Tibial nerve (tissue), 4 donors: ENCODE measurements around the gene DPEP2. TPM values are rescaled to one million over a fixed set of nuclear protein-coding genes. Genes with fewer than 3 reads are reported as not detected.

Source experiments
- DNase-seq, 2 donors: peaks; one replicate each; pipeline ENCODE4 v3.0.0-alpha.2; 2019; ENCODE audit warnings: low spot score in 2 of 2
- H3K27ac ChIP-seq, 4 donors: fragments of 200-600 bp; sonication (generic) in 3 of 4; one replicate each; pipeline ENCODE4 v1.5.1; 2017 to 2019; ENCODE audit warnings: mild to moderate bottlenecking in 1 of 4
- H3K27me3 ChIP-seq, 2 donors: fragments of 200-600 bp; sonication (generic) in 1 of 2; one replicate each; pipeline versions ENCODE4 v1.5.1 to v1.6.0; 2017 to 2019
- H3K36me3 ChIP-seq, 3 donors: fragments of 200-600 bp; sonication (generic); one replicate each; pipeline ENCODE4 v1.5.1; 2018 to 2019
- H3K4me1 ChIP-seq, 4 donors: fragments of 200-600 bp; sonication (generic) in 3 of 4; one replicate each; pipeline ENCODE4 v1.5.1; 2017 to 2019
- H3K4me3 ChIP-seq, 4 donors: fragments of 200-600 bp; sonication (generic) in 3 of 4; one replicate each; pipeline ENCODE4 v1.5.1; 2017 to 2019; ENCODE audit warnings: mild to moderate bottlenecking in 1 of 4, moderate library complexity in 1 of 4
- H3K9me3 ChIP-seq, 4 donors: fragments of 200-600 bp; sonication (generic) in 3 of 4; one replicate each; pipeline ENCODE4 v1.5.1; 2017 to 2019
- EP300 ChIP-seq, 2 donors: sonication (generic); formaldehyde crosslinking; IDR thresholded peaks; one replicate each; pipeline ENCODE4 v1.6.1; 2017; ENCODE audit warnings: antibody characterized with exemption in 2 of 2, mild to moderate bottlenecking in 1 of 2
- POLR2A ChIP-seq, 2 donors: fragments of 450-650 bp; IDR thresholded peaks; one replicate each; pipeline ENCODE4 v1.6.1; 2017; ENCODE audit warnings: antibody characterized with exemption in 2 of 2, mild to moderate bottlenecking in 2 of 2, moderate library complexity in 2 of 2
- WGBS, 2 donors: methylation state at CpG; one replicate each; pipeline ENCODE4 v1.1.5; 2018; 5-methylcytosine and 5-hydroxymethylcytosine counted together
- total RNA-seq, 4 donors: library from RNA; depleted of rRNA; stranded (reverse); fragments of >200 nt; gene quantifications; one replicate each; pipeline ENCODE4 v1.1.0, GENCODE V29; 2016
- TF ChIP-seq, protein P1 (sequence below), 5 experiments: fragments of 200-600 bp in 3 of 5; fragments of 450-650 bp in 2 of 5; sonication (generic) in 3 of 5; IDR thresholded peaks; one replicate each; pipeline ENCODE4 v1.5.1; 2016 to 2019; ENCODE audit warnings: antibody characterized with exemption in 5 of 5, mild to moderate bottlenecking in 3 of 5, moderate library complexity in 2 of 5

The DPEP2 gene
- total RNA-seq, 4 donors from 2014 or later: 1.0 to 12.6 (median 3.8) TPM

DNA sequence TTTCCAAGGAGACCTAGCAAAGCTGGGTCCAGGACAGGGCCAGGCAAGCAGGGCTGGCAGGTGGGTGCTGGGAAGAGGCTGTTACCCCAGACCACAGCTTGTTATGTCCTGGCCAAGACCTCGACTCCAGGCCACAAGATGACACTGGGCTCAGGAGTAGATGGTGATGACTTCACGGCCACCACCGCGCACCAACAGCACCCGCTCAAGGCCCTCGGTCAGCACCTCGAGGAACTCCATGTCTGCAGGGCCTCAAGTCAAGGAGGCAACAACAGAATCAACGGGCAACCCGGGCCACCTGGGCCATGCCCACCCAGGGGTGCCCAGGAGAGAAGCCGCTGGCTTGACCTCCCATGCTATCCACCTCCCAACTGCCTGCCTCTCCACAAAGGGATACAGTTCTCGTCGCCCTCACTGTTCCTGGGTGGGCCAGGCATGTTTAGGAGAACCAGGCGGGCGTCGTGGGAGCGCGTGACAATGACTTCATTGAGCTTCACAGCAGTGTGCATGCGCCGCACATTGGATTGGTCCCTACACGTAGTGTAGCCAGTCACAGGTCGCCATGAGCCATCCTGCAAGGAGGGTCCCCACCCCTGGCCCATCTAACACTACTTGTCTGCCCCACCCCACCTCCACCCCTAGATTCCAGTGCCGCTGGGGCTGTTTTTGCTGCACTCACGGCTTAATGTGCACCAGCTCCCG, 54.4 kb downstream of the DPEP2 start:
- no peaks in the 10 kb centered on the region for H3K9me3 ChIP-seq
- WGBS, 2 donors: 74 to 75% methylated on average over 21 to 23 of the region's 24 CpGs
- peak in 1 of 2 donors; percentile 13 for TF ChIP-seq POLR2A (IDR thresholded peaks at IDR 0.05)
- TF ChIP-seq, protein P1, sequence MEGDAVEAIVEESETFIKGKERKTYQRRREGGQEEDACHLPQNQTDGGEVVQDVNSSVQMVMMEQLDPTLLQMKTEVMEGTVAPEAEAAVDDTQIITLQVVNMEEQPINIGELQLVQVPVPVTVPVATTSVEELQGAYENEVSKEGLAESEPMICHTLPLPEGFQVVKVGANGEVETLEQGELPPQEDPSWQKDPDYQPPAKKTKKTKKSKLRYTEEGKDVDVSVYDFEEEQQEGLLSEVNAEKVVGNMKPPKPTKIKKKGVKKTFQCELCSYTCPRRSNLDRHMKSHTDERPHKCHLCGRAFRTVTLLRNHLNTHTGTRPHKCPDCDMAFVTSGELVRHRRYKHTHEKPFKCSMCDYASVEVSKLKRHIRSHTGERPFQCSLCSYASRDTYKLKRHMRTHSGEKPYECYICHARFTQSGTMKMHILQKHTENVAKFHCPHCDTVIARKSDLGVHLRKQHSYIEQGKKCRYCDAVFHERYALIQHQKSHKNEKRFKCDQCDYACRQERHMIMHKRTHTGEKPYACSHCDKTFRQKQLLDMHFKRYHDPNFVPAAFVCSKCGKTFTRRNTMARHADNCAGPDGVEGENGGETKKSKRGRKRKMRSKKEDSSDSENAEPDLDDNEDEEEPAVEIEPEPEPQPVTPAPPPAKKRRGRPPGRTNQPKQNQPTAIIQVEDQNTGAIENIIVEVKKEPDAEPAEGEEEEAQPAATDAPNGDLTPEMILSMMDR (IDR thresholded peaks at IDR 0.05): no peak
- no peak overlapping the region for H3K4me3 ChIP-seq
- no peak for DNase-seq
- H3K27me3 ChIP-seq: no peaks in the 10 kb centered on the region
- peaks cover 9 to 88% (median 17%) of the 10 kb centered on the region in 3 donors for H3K36me3 ChIP-seq
- H3K27ac ChIP-seq: peak overlapping the region; percentile 73 to 90 (median 80)
- peaks cover 0 to 76% (median 30%) of the 10 kb centered on the region in 4 donors for H3K4me1 ChIP-seq

DNA sequence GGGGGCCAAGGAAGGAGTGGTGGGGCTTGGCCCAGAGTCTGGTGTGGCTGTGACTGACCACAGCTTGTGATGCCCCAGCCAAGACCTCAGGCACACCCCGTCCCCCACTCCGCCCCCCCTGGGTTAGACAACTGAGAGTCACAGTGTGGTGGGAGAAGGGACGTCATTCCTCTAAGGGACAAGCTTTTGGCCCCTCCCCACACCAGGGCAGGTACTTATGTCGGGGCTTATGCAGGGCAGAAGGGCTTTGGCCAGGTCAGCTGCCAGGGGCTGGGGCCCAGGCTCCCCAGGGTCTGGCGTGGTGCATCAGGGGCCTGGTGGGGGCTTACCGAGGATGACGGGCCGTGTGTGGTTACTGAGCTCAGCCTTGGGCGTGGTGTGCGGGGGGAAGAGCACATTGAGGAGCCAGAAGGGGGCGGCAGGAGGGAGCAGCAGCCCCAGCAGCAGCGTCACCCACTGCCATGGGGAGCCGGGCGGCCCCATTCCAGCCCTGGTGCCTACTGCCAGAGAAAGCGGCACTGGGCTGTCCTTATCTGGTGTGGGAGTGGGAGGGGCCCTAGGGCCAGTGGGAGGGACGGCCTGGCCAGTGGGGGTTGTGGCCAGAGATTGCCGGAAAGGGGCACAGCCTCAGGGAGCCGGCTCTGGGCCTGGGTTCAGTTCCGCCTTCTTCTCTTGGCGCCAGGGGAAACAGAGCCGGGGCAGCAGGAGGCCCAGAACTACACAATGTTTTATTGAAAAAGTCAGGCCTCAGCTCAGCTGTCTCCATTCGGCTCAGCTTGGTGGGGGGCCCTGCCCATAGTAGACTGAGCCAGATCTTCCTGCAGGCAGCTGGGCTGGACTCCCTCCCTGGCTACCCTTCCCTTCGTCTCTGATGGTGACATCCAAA, 55.4 kb downstream of the DPEP2 start, which contains the start of gene LCAT:
LCAT (minus strand) TSS at position 502 of the 886 bp plus-strand sequence; CDS start at position 483, 19 bp downstream.
- Histone ChIP-seq H3K4me3 (no peak within 1 kb of the TSS), H3K4me1 (peaks cover 0 to 80% (median 30%) of the 10 kb centered on the region in 4 donors), H3K27me3 (no peaks in the 10 kb centered on the region), H3K9me3 (no peaks in the 10 kb centered on the region), H3K27ac (peak within 1 kb of the TSS; percentile 73 to 90 (median 80)), H3K36me3 (peaks cover 4 to 85% (median 14%) of the 10 kb centered on the region in 3 donors)
- DNase-seq: peak; percentile 56 to 64
- WGBS, 2 donors: 16 to 40% methylated on average over 10 to 22 of the region's 23 CpGs
- TF ChIP-seq EP300 (IDR thresholded peaks at IDR 0.05) (peak; percentile 30 to 80), POLR2A (IDR thresholded peaks at IDR 0.05) (peak in 1 of 2 donors; percentile 63)
- TF ChIP-seq, protein P1 (IDR thresholded peaks at IDR 0.05): no peak

DNA sequence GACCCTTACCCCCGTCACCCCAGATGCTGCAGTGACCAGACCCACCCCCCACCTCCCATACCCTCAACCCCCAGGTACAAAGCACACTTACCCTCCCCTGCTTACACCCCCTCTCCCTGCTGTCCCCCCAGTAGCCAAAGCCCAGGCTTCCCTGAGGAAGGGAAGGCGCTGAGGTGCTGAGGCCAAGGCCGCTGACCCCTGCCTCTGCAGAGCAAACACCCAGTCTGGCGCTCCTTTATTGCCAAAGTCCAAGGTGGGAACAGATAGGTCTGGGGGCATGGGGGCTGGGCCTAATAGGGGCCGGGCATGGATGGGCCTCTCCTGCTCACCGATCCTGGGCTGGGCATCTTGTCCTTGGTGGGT, 56.0 kb downstream of the DPEP2 start:
- TF ChIP-seq, protein P1 (IDR thresholded peaks at IDR 0.05): no peak
- TF ChIP-seq EP300 (IDR thresholded peaks at IDR 0.05) (no peak), POLR2A (IDR thresholded peaks at IDR 0.05) (no peak)
- DNase-seq: no peak
- Histone ChIP-seq H3K9me3 (no peaks in the 10 kb centered on the region), H3K4me3 (no peak overlapping the region), H3K36me3 (peaks cover 4 to 79% (median 14%) of the 10 kb centered on the region in 3 donors), H3K27ac (peak overlapping the region; percentile 73 to 90 (median 80)), H3K4me1 (peaks cover 0 to 75% (median 30%) of the 10 kb centered on the region in 4 donors), H3K27me3 (no peaks in the 10 kb centered on the region)
- WGBS, 2 donors: 62 to 75% methylated on average over 6 of the region's 6 CpGs

DNA sequence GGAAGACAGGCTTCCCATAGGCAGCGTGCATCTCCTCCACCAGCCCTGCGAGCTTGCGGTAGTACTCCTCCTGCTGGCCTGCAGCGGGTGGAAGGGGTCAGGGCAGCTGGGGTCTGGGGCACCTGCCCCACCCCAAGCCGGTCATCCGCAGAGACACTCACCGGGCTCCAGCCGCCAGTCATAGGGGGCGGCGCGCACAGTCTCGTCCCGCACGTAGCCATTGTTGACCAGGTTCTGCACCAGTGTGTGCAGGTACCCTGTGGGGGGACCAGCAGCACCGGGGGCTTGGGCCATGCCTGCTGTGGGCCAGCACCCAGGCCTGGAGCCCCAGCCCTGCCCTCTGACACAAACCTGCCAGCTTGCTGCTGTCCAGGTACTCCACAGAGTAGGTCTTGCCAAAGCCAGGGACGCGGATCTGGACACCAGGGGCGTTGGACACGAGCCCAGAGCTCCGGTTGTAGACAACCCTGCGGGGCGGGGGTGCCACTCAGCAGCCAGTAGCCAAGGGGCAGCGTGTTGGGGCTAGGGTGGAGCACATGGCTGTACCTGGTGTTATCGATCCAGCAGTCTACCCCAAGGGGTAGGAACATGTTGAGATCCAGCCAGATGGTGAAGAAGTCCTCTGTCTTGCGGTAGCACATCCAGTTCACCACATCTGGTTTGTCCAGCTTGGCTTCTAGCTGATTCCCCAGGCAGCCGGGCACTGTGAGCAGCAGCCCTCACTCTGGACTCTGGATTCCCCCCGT, 56.6 kb downstream of the DPEP2 start:
- Histone ChIP-seq H3K27me3 (no peaks in the 10 kb centered on the region), H3K9me3 (no peaks in the 10 kb centered on the region), H3K4me3 (no peak overlapping the region), H3K27ac (peak overlapping the region; percentile 73 to 90 (median 80)), H3K4me1 (peaks cover 0 to 71% (median 30%) of the 10 kb centered on the region in 4 donors), H3K36me3 (peaks cover 4 to 74% (median 14%) of the 10 kb centered on the region in 3 donors)
- DNase-seq: no peak
- TF ChIP-seq EP300 (IDR thresholded peaks at IDR 0.05): no peak
- no peak for TF ChIP-seq POLR2A (IDR thresholded peaks at IDR 0.05)
- WGBS, 2 donors: 75 to 83% methylated on average over 7 to 20 of the region's 27 CpGs

DNA sequence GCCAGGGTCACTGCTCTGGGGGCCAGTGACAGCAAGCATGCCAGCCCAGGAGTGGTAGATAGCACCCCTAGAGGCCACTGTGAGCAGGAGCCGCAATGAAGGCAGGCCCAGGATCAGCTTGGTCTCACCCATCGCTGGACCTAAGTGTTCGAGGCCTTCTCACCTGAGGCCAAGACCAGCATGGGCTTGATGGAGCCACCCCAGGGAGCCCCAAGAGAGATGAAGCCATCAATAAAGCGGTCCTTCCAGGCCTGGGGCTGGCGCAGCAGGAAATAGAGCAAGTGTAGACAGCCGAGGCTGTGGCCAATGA, 57.1 kb downstream of the DPEP2 start:
- peaks cover 4 to 68% (median 10%) of the 10 kb centered on the region in 3 donors for H3K36me3 ChIP-seq
- no peak for TF ChIP-seq EP300 (IDR thresholded peaks at IDR 0.05)
- TF ChIP-seq, protein P1 (IDR thresholded peaks at IDR 0.05): peak; percentile 39 to 70 (median 60)
- 75 to 89% methylated on average over 4 to 5 of the region's 6 CpGs for WGBS, 2 donors
- H3K27me3 ChIP-seq: no peaks in the 10 kb centered on the region
- H3K9me3 ChIP-seq: no peaks in the 10 kb centered on the region
- H3K4me3 ChIP-seq: no peak overlapping the region
- H3K27ac ChIP-seq: peak overlapping the region in 3 of 4 donors; percentile 73 to 90 (median 84)
- DNase-seq: no peak
- H3K4me1 ChIP-seq: peaks cover 0 to 71% (median 35%) of the 10 kb centered on the region in 4 donors
